ENCODE results near the gene TECR. TPM values are rescaled to one million over a fixed set of nuclear protein-coding genes. Genes with fewer than 3 reads are reported as not detected.
"Not testable (repeated sequence)": the region's sequence is repeated elsewhere in the genome, so short reads cannot be mapped to it uniquely, and the experiment has no call there.

TECR gene
- total RNA-seq, 4 donors from 2014 or later, result 33.1 to 55.1 (median 43.6) TPM

DNA sequence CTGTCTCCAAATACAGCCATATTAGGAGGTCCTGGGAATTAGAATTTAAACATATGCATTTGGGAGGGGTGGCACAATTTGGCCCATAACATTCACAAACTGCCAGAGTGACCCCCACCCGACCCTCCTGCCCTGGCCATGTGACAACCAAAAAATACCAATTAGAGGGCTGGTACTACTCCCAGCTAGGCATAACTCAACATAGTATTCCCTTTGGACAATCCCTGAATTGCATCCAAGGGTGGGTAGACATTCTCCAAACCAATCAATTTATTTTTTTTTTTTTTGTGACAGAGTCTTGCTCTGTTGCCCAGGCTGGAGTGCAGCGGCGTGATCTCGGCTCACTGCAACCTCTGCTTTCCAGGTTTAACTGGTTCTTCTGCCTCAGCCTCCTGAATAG is 83.3 kb downstream of the TECR start:
- Histone ChIP-seq H3K27ac (no peak overlapping the region), H3K4me1 (no peaks in the 10 kb centered on the region), H3K27me3 (no peaks in the 10 kb centered on the region), H3K36me3 (no peaks in the 10 kb centered on the region), H3K9me3 (no peaks in the 10 kb centered on the region), H3K4me3 (no peak overlapping the region)
- DNase-seq (ENCODE audit: low spot score in 2 of 2), result no peak
- 83 to 87% methylated on average over 4 of the region's 4 CpGs for WGBS, 2 donors
- TF ChIP-seq, protein P1, sequence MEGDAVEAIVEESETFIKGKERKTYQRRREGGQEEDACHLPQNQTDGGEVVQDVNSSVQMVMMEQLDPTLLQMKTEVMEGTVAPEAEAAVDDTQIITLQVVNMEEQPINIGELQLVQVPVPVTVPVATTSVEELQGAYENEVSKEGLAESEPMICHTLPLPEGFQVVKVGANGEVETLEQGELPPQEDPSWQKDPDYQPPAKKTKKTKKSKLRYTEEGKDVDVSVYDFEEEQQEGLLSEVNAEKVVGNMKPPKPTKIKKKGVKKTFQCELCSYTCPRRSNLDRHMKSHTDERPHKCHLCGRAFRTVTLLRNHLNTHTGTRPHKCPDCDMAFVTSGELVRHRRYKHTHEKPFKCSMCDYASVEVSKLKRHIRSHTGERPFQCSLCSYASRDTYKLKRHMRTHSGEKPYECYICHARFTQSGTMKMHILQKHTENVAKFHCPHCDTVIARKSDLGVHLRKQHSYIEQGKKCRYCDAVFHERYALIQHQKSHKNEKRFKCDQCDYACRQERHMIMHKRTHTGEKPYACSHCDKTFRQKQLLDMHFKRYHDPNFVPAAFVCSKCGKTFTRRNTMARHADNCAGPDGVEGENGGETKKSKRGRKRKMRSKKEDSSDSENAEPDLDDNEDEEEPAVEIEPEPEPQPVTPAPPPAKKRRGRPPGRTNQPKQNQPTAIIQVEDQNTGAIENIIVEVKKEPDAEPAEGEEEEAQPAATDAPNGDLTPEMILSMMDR (IDR thresholded peaks at IDR 0.05), result no peak
- TF ChIP-seq POLR2A (IDR thresholded peaks at IDR 0.05), result no peak
- no peak for TF ChIP-seq EP300 (IDR thresholded peaks at IDR 0.05)

- not testable (repeated sequence) for H3K36me3 ChIP-seq; H3K27me3 ChIP-seq; H3K4me3 ChIP-seq; H3K27ac ChIP-seq; H3K9me3 ChIP-seq; DNase-seq (ENCODE audit: low spot score in 2 of 2); H3K4me1 ChIP-seq
- WGBS, 2 donors, result 75% methylated on average over 14 of the region's 14 CpGs
Measured at GRCh38 chr19:14613399-14614098, 84.2 kb downstream of the TECR start.

- Histone ChIP-seq H3K9me3 (peaks cover 0 to 8% (median under 1%) of the 10 kb centered on the region in 4 donors), H3K36me3 (no peaks in the 10 kb centered on the region), H3K4me1 (no peaks in the 10 kb centered on the region), H3K27me3 (no peaks in the 10 kb centered on the region), H3K27ac (no peak overlapping the region), H3K4me3 (no peak overlapping the region)
- TF ChIP-seq EP300 (IDR thresholded peaks at IDR 0.05), result no peak
- TF ChIP-seq POLR2A (IDR thresholded peaks at IDR 0.05), result no peak
- TF ChIP-seq, protein P1 (IDR thresholded peaks at IDR 0.05), result no peak
- no peak for DNase-seq (ENCODE audit: low spot score in 2 of 2)
- 51 to 62% methylated on average over 4 of the region's 4 CpGs for WGBS, 2 donors
Measured at GRCh38 chr19:14614099-14614412, 84.7 kb downstream of the TECR start.

Small RNAs within 50 kb of the gene (small RNA-seq; reads per million reads assigned to genes)
- gene RN7SL842P (not detected), gene SNRPGP15 (not detected)

Other genes starting within 250 kb of the TECR start
- 10 to 100 TPM; 22.0 to 40.9 (median 27.7) TPM for gene ADGRE5, start 148.2 kb upstream of the TECR start, total RNA-seq
- 100 to 1,000 TPM in 2 of 4 donors, 10 to 100 TPM in 2; 60.7 to 136 (median 92.6) TPM for gene DDX39A, start 110.3 kb upstream of the TECR start, total RNA-seq
- 100 to 1,000 TPM in 2 of 4 donors, 10 to 100 TPM in 2; 73.9 to 150 (median 118) TPM for gene PKN1, start 96.3 kb upstream of the TECR start, total RNA-seq
- 1 to 10 TPM in 3 of 4 donors, under 1 TPM in 1; 0.90 to 5.9 (median 3.5) TPM for gene PTGER1, start 54.2 kb upstream of the TECR start, total RNA-seq
- gene GIPC1, start 33.5 kb upstream of the TECR start, total RNA-seq, result 100 to 1,000 TPM in 3 of 4 donors, 10 to 100 TPM in 1; 61.8 to 122 (median 113) TPM
- gene DNAJB1, start 11.2 kb upstream of the TECR start, total RNA-seq, result 100 to 1,000 TPM in 1 of 4 donors, 10 to 100 TPM in 3; 48.9 to 132 (median 73.9) TPM
- 100 to 1,000 TPM; 315 to 444 (median 398) TPM for gene NDUFB7, start 42.5 kb downstream of the TECR start, total RNA-seq
- gene CLEC17A, start 53.5 kb downstream of the TECR start, total RNA-seq, result under 1 TPM in 1 of 4 donors, not detected in 3; 0.60 TPM
- gene ADGRE3, start 145.2 kb downstream of the TECR start, total RNA-seq, result not detected
- gene ZNF333, start 160.5 kb downstream of the TECR start, total RNA-seq, result 10 to 100 TPM; 35.3 to 42.6 (median 39.6) TPM
- 1 to 10 TPM; 1.3 to 6.0 (median 4.0) TPM for gene ADGRE2, start 249.0 kb downstream of the TECR start, total RNA-seq

All from tibial nerve (tissue), 4 donors.